HG03039 (cell line): ENCODE measurements around the gene FANCF.

Experiments
- ATAC-seq: cut with Tn5 transposase; IDR thresholded peaks from one replicate; pipeline ENCODE4 v1.9.1; 2021; ENCODE audit warnings: mild to moderate bottlenecking, moderate library complexity; ENCODE audit not compliant: unreplicated experiment

The FANCF gene

GRCh38 chr11:22626573-22627239 is 1.1 kb upstream of the FANCF start:
- ATAC-seq = no peak

DNA sequence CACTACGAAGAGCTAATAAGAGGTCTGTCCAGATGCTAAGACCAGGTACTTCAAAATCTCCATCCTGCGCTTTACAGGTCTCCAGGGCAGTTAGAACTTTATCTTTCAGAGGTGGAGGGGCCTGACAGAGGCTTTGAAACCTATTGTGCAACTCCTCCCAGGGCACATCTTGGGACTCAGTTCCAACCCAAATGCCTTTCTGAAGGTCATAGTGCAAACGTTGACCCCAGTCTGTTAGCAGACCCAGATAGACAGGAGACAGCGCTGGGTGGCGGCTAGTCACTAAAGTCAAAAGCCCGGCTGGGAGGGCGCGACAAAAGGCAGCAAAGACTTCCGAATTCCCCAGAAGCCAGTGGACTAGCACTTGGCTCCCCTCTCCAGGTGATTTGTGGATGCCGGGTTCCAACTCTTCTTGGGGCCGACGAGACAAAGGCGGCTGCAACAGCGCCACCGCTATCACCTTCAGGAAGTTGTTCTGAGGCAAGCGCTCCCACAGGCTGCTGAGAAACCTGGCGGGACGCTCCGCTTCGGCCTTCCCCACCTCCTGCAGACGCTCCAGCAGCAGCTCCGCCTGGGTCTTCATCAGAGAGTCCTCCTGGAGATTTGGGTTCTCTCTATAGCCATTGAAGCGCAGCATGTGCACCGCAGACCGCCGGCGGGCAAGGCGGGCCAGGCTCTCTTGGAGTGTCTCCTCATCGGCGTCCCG is 728 bp downstream of the FANCF start:
- ATAC-seq = peak; percentile 48

DNA sequence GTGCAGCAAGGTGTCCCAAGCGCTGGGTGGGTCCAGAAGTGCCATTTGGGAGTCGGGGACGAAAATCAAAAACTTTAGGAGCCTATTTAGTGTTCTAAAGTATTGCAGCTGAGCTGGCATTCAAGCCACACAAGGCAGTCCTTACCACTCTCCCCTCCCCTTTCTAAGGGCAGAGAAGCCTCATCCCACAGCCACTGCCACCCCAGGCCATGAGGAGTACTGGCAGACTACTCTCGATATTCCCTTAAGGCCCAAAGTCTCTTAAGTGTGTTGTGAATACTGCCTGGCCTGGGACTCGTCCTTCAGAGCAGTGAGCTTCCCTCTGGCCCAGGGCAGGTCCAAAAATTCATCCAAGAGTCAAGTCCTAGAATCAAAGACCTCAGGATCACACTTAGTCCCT is 7.8 kb downstream of the FANCF start:
- ATAC-seq = no peak

- ATAC-seq = no peak
Observed at GRCh38 chr11:22603933-22604332, 21.7 kb downstream of the FANCF start.

GRCh38 chr11:22602504-22602903 is 23.1 kb downstream of the FANCF start:
- ATAC-seq = no peak

- no peak for ATAC-seq
Observed at GRCh38 chr11:22599458-22599857, 26.2 kb downstream of the FANCF start.

DNA sequence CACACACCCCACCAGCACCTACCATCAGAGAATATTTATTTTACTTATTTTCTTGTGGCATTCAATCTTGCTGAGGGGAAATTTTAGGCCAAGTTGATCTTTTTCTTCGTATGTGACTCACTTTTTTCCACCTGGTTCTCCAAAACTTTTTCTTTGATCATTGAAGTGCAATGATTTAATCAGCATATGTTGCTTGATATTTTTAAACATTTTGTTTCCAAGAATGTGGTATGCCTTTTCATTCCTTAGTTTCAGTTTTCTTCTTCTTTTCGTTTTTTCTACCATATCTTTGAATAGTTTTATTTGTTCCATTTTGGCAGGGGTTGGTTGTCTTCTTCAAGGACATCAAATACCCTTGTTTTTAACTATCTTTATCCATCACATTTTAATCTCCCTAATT is 28.6 kb downstream of the FANCF start:
- ATAC-seq = no peak

- no peak for ATAC-seq
Observed at GRCh38 chr11:22584976-22585375, 40.6 kb downstream of the FANCF start.

- no peak for ATAC-seq
Observed at GRCh38 chr11:22583963-22584492, 41.6 kb downstream of the FANCF start.

- ATAC-seq = no peak
Observed at GRCh38 chr11:22582151-22582410, 43.5 kb downstream of the FANCF start.

DNA sequence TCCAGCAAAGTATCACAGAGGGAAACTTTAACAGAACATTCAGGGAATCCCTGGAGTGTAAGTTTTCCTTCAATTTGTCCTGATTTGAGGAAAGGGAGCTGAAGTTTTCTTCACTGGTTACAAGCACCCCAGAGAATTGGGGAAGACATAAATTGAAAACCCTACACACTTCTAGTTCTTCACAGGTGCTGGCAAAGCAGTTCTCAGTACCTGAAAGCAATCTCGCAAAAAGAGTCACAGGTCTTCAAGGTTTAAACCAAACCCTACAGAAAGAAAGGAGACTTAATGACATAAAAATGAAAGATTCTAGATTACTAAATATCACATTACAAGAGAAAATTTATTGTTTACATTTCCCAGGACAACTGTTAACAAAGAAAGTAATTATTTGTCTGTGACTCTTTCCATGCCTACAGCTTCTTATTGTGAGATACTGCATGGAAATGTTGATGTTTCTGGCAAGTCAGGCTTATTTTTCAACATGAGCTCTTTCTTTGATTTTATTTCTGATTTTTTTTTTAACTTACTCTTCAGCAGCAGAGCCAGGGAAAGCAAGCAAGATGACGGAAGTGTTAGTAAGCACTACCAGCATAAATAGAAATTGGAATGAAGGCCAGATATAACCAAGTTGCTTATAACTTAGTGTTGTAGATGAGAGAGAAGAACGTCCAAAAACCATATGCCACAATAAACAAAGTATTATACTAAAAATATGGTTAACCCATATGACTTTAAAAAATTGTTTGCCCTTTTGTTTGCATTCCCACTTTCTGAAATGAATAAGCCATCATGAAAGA is 44.1 kb downstream of the FANCF start:
- ATAC-seq = no peak

DNA sequence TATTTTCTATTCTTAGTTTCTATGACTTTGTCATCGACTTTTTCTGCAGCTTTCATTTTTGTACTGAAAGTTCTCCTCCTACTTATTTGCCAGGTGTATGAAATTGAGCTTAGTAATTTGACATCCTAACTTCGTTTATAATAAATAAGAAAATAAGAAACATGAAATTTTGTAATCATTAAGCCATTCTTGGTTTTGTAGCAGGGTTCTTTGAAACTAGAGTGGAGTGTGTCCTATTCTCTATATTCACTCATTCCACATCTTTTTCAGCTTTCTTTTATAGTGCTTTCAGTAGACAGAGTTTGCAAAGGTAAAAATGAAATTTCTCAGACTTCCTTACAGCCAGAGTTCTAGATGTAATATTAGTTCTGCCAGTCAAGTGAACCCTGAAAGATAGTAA is 47.8 kb downstream of the FANCF start:
- ATAC-seq = no peak
